Endothelial cell of umbilical vein (primary cell): Measurements from ENCODE around the gene ELP4. TPM values are rescaled to one million over a fixed set of nuclear protein-coding genes. Genes with fewer than 3 reads are reported as not detected.

Experiments used
- BruUV-seq: library from RNA; stranded (reverse); fragments of 400-500 nt; replicated peaks from 2 replicates; lab custom pipeline; 2021; lab: Mats Ljungman, UMichigan
- CTCF ChIA-PET: fragments of 300-600, 350-600 bp; sonication (Branson Sonifier 250); formaldehyde crosslinking; loops from one replicate; lab custom pipeline; 2021; ENCODE audit warnings: antibody characterized with exemption, inconsistent platforms; lab: Charles Lee
- POLR2A ChIA-PET: fragments of 300-600, 350-600 bp; sonication (Branson Sonifier 250); formaldehyde crosslinking; loops from one replicate; lab custom pipeline; 2021; ENCODE audit warnings: antibody characterized with exemption, inconsistent platforms; lab: Charles Lee
- DNase-seq: peaks from one replicate; pipeline ENCODE4 v3.0.0-alpha.2; 2011; ENCODE audit warnings: low read depth, low spot score
- FAIRE-seq: peaks from 2 replicates; lab custom pipeline; 2011; peaks lifted over from hg19 to GRCh38; lab: Jason Lieb, UNC
- H2AFZ ChIP-seq: 2 replicates; pipeline ENCODE4 v1.6.0; 2012; ENCODE audit warnings: low read depth, low read length, control low read depth, inconsistent platforms
- H3K27ac ChIP-seq: 2 replicates; pipeline ENCODE4 v1.5.1; 2011; ENCODE audit warnings: low read depth, mild to moderate bottlenecking, control low read depth, low read length, moderate library complexity; ENCODE audit not compliant: insufficient read depth
- H3K27me3 ChIP-seq, 2 experiments: 2 replicates each; pipeline versions ENCODE4 v1.6.0 to v1.6.1; 2011; ENCODE audit warnings: low read length in 2 of 2, mixed read lengths in 1 of 2; ENCODE audit not compliant: control insufficient read depth in 2 of 2, insufficient read depth in 2 of 2
- H3K36me3 ChIP-seq, 2 experiments: 2 replicates in 1 of 2; 3 replicates in 1 of 2; pipeline ENCODE4 v1.5.1; 2011; ENCODE audit warnings: low read length in 2 of 2, mild to moderate bottlenecking in 1 of 2, moderate library complexity in 1 of 2; ENCODE audit not compliant: control insufficient read depth in 2 of 2, insufficient read depth in 2 of 2; ENCODE audit errors: extremely low read depth in 1 of 2
- H3K4me1 ChIP-seq: 3 replicates; pipeline ENCODE4 v1.5.1; 2011; ENCODE audit warnings: mild to moderate bottlenecking, low read length; ENCODE audit not compliant: control insufficient read depth, insufficient read depth; ENCODE audit errors: extremely low read depth
- H3K4me2 ChIP-seq: 2 replicates; pipeline ENCODE4 v1.6.1; 2011; ENCODE audit warnings: low read length, control low read depth, mixed read lengths; ENCODE audit not compliant: insufficient read depth
- H3K4me3 ChIP-seq, 3 experiments: fragments of 200-600 bp in 1 of 3; sonication (generic), shearing (Covaris generic) in 1 of 3; replicated peaks in 1 of 3; 2 replicates each; pipeline ENCODE4 v1.5.1; 2011 to 2016; ENCODE audit warnings: control low read depth in 3 of 3, low read length in 3 of 3, mild to moderate bottlenecking in 2 of 3, inconsistent platforms in 1 of 3, low read depth in 1 of 3, moderate library complexity in 1 of 3; ENCODE audit not compliant: insufficient read depth in 1 of 3
- H3K79me2 ChIP-seq: 2 replicates; pipeline ENCODE4 v1.6.0; 2012; ENCODE audit warnings: low read length, inconsistent platforms; ENCODE audit not compliant: control insufficient read depth, insufficient read depth
- H3K9ac ChIP-seq: replicated peaks from 2 replicates; pipeline ENCODE3; 2011; ENCODE audit warnings: low read length, control low read depth; ENCODE audit not compliant: insufficient read depth; ENCODE audit errors: extremely low read depth
- H3K9me1 ChIP-seq: replicated peaks from 3 replicates; pipeline ENCODE4 v1.6.0; 2011; ENCODE audit warnings: mild to moderate bottlenecking, low read length; ENCODE audit not compliant: control insufficient read depth, insufficient read depth; ENCODE audit errors: extremely low read depth
- H3K9me3 ChIP-seq: replicated peaks from 2 replicates; pipeline ENCODE4 v1.5.1; 2012; ENCODE audit warnings: low read length, inconsistent platforms; ENCODE audit not compliant: control insufficient read depth, insufficient read depth
- H4K20me1 ChIP-seq: replicated peaks from 2 replicates; pipeline ENCODE3; 2011; ENCODE audit warnings: mild to moderate bottlenecking, low read length; ENCODE audit not compliant: control insufficient read depth, insufficient read depth; ENCODE audit errors: extremely low read depth
- CTCF ChIP-seq, 2 donors: IDR thresholded peaks; 1 replicate in 1 of 2; 2 replicates in 1 of 2; pipeline ENCODE4 v1.5.1; 2011; ENCODE audit warnings: low read length in 2 of 2, mild to moderate bottlenecking in 2 of 2, moderate library complexity in 2 of 2, control low read depth in 1 of 2, inconsistent platforms in 1 of 2, low read depth in 1 of 2; ENCODE audit not compliant: insufficient read depth in 1 of 2; ENCODE audit errors: extremely low read depth in 1 of 2
- EZH2 ChIP-seq: IDR thresholded peaks from 2 replicates; pipeline ENCODE4 v1.6.1; 2012; ENCODE audit warnings: borderline replicate concordance, low read depth, mild to moderate bottlenecking, moderate library complexity, low read length, inconsistent platforms; ENCODE audit not compliant: severe bottlenecking
- FOS ChIP-seq: IDR thresholded peaks from 2 replicates; pipeline ENCODE4 v1.6.1; 2011; ENCODE audit warnings: mild to moderate bottlenecking, low read length, moderate library complexity, borderline replicate concordance; ENCODE audit not compliant: insufficient read depth
- GATA2 ChIP-seq: IDR thresholded peaks from 2 replicates; pipeline ENCODE4 v1.7.0; 2011; ENCODE audit warnings: low read depth, mild to moderate bottlenecking, moderate library complexity, mixed read lengths, low read length; ENCODE audit not compliant: insufficient read length, insufficient read depth
- JUN ChIP-seq: IDR thresholded peaks from 2 replicates; pipeline ENCODE4 v1.6.1; 2011; ENCODE audit warnings: borderline replicate concordance, low read depth; ENCODE audit not compliant: insufficient read length, insufficient read depth
- MAX ChIP-seq: IDR thresholded peaks from 2 replicates; pipeline ENCODE4 v1.6.1; 2011; ENCODE audit not compliant: insufficient read depth, insufficient read length
- MYC ChIP-seq: IDR thresholded peaks from one replicate; pipeline ENCODE4 v1.6.1; 2011; ENCODE audit warnings: mild to moderate bottlenecking, low read depth, low read length
- POLR2A ChIP-seq: IDR thresholded peaks from 2 replicates; pipeline ENCODE4 v1.6.1; 2012; ENCODE audit warnings: low read depth, mild to moderate bottlenecking, control low read depth, low read length
- POLR2AphosphoS5 ChIP-seq: IDR thresholded peaks from 2 replicates; pipeline ENCODE4 v1.6.1; 2012; ENCODE audit warnings: low read depth, mild to moderate bottlenecking, control low read depth, low read length, moderate library complexity; ENCODE audit not compliant: insufficient read depth
- dilution Hi-C: fragments of 300-500 bp; cut with MboI; formaldehyde crosslinking; loops from one replicate; pipeline ENCODE4 v1.15.0; 2019; ENCODE audit warnings: low sequenced_read_pairs; ENCODE audit not compliant: extremely low pct_ligation_motif_present
- intact Hi-C: fragments of 100-400 bp; cut with micrococcal nuclease; formaldehyde crosslinking; loops from one replicate; pipeline ENCODE4 v1.10.0; 2022
- polyA plus RNA-seq, 4 experiments: library from polyadenylated mRNA; depleted of rRNA in 3 of 4; stranded (reverse) in 3 of 4; unstranded in 1 of 4; fragments of >200 nt; gene quantifications; 2 replicates each; pipeline versions ENCODE4 v1.2.1 to v1.2.3, GENCODE V29; 2011 to 2012; ENCODE audit warnings: missing spikeins in 1 of 4
- total RNA-seq: library from RNA; stranded (reverse); gene quantifications from 2 replicates; pipeline ENCODE4 v1.2.3, GENCODE V29; 2021

ELP4 gene
- total and polyA plus RNA-seq, 2 donors (not counting 3 experiments of a cell fraction or from before 2014, with no cell fraction given) = 11.6 to 16.3 TPM

- Histone ChIP-seq H3K4me3 (no peak overlapping the region), H3K4me2 (no peak overlapping the region), H3K9me1 (no peaks in the 10 kb centered on the region), H3K27ac (no peak overlapping the region), H3K9ac (no peak overlapping the region), H4K20me1 (no peaks in the 10 kb centered on the region), H3K36me3 (no peaks in the 10 kb centered on the region), H3K27me3 (no peaks in the 10 kb centered on the region), H3K4me1 (no peaks in the 10 kb centered on the region), H3K79me2 (no peaks in the 10 kb centered on the region), H2AFZ (no peak overlapping the region), H3K9me3 (no peaks in the 10 kb centered on the region)
- DNase-seq = no peak
- intact Hi-C loops (no loop called here), dilution Hi-C loops (no loop called here)
- ChIA-PET POLR2A (no interaction called here), CTCF (interaction anchor here (0.7 to 3.8 kb wide), 5 partner anchors 9 to 1061 kb away, joined by 3 to 31 read pairs (median 3); partner anchors contain the start of genes DCDC1 and DNAJC24)
- TF ChIP-seq GATA2 (no peak), POLR2A (no peak), JUN (no peak), FOS (no peak), MYC (no peak), CTCF (IDR thresholded peaks at IDR 0.05; ENCODE audit: extremely low read depth in 1 of 2, insufficient read depth in 1 of 2, low read depth in 1 of 2, low read length in 2 of 2) (no peak), MAX (no peak), EZH2 (no peak), POLR2AphosphoS5 (no peak)
- no TSS peak for BruUV-seq
- FAIRE-seq = no peak
Observed at GRCh38 chr11:31655483-31655882, 145.9 kb downstream of the ELP4 start.
